ENCODE data around the gene TTC39B.
"Not testable (repeated sequence)": the region's sequence is repeated elsewhere in the genome, so short reads cannot be mapped to it uniquely, and the experiment has no call there.

The TTC39B gene

DNA sequence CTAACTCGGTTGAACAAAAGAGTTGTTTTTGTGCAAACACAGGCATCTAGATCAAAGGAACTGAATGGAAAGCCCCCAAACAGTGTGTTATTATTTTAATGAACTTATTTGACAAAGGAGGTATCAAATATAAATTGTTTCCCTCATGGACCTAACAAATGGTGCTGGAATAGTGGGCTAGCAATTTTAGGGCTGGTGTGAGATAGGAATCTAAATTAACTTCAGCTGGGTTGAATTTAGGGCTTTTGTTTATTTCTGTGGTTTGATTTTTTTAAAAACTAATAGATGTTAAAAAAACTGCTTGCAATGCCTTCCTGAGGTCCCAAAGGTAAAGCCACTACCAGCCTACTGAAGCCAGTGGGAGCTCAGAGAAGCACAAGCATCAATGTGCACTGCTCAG, 42.1 kb downstream of the TTC39B start:
- no peak for DNase-seq (ENCODE audit: low spot score)

DNA sequence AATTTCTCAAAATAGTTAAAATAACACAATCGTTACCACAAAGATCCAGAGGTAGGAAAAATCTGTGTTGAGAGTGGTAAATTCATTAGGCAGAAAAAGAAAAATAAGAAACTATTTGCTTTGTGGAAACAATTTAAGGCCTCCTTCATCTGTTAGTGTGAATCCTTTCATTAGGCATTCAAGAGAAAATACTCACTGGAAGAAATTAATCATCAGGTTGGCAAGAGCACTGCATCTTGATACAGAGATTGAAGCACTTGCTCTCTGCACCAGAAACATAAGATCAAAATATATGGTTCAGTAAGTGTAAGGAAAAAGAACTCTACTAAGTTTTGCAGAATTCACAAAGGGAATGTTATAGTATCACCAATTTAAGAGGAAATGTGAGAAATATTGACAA, 44.4 kb downstream of the TTC39B start:
- no peak for DNase-seq (ENCODE audit: low spot score)

DNA sequence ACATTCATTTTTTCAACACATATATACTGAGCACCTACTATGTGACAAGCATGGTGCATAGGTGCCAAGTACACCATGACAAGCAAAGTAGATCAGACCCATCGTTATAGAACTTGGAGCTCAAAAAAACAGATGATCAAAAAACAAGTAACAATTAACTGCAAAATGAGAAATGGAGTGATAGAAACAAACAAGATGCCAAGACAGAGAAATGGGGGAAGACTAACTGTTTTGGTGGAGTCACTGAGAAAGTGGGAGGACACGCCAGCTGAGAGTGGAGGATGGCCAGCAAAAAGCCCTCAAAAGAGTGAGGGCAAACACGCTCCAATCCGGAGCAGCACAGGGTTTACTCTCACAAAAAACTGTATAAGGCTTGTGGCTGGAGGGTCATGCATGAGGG, 50.6 kb downstream of the TTC39B start:
- DNase-seq (ENCODE audit: low spot score) = no peak

DNA sequence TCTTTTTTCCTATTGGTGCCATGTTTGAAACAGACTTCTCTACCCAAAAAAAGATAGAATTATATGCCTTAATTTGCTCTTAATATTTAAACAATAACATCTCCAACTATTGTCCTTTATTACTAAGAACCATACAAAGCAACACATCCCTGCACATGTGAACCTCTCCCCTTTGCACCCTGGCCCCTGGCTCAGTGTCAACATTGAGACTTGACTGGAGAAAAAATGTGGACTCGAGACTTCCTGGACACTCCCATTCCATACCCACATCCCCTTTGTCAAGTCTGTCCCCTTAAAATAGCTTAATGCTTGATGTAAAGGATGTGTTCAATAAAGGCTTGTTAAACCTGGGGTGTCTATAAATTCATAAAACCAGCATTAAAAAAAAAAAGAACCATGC, 53.2 kb downstream of the TTC39B start:
- DNase-seq (ENCODE audit: low spot score) = no peak

DNA sequence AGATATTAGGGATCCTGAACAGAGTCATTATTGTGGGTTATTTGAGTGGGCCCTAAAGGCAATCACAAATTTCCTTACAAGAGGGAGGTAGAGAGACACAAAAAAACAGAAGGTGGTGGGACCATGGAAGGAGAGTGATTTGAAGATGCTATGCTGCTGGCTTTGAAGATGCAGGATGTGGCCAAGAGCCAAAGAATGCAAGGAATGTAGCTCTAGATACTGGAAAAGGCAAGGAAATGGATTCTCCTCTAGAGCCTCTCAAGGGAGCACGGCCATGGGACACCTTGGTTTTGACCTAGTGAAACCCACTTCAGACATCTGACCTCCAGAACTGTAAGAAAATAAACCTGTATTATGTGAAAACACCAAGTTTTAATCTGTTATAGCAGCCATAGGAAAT, 53.8 kb downstream of the TTC39B start:
- no peak for DNase-seq (ENCODE audit: low spot score)

DNA sequence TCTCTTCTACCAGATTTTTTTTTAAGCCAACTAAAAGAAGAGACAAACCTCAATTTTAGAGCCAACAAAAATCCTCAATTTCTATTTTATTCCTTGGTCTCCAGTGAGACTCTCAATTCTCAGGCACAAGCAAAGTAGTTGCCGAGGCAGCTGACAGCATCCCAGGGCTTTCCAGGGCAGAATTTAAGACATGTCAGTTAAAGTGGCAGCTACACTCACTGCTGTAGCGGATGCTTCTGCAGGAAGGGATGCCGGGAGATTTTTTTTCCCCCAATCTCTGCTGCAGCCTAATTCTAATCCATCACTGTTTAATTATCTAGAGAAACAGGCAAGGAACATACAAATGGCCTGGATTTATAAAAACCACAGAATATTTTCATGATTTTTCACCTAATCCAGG, 57.0 kb downstream of the TTC39B start:
- no peak for DNase-seq (ENCODE audit: low spot score)

DNA sequence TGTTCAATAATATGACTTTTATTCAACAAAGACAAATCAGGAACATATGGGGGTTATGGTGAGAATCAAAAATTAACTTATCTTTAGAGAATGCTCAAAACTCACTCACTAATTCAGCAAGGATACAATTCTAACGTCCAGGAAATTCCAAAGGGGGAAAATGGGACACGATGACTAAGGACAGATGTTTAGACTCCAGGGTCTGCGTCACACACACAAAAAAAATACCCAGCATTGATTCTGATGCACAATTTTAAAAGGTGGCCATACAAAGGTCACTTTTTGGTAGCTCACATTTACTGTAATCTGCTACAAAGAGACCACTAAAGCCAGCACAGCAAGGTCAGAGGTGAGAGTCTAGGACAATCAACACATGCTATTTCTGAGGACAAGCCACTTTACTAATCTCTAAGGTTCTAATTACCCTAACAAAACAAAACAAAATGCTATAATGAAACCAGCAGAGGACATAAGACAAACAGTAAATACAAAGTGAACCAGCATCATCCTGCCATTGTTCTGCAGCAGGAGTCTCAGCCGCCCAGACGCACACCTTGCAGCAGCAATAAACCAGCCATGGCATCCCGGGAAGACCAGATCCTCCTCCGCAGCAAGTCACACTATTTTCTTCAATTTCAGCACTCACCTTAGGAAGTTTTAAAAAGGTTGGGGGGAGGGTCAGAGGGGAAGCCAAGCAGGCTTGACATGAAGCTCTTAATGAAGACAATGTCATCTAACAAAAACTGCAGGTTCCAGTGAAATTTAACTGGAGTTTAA, 57.8 kb downstream of the TTC39B start:
- DNase-seq (ENCODE audit: low spot score) = no peak

DNA sequence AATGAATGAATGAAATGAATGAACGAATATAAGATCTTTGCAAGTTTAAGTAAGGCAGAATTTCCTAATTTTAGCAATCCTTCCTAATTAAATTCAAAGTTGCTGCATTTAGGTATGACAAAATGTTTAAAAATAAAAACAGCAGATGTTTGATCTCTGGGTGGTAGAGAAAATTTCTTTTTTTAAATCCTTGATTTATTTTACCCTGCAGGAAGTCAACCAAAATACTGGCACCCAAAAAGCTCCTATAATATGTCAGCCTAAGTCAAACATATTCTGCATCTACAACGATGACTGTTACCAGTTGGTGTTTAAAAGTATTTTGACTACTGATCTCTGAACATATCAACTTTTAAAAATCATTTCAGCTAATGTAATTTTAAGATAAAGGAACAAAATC, 58.4 kb downstream of the TTC39B start:
- no peak for DNase-seq (ENCODE audit: low spot score)

DNA sequence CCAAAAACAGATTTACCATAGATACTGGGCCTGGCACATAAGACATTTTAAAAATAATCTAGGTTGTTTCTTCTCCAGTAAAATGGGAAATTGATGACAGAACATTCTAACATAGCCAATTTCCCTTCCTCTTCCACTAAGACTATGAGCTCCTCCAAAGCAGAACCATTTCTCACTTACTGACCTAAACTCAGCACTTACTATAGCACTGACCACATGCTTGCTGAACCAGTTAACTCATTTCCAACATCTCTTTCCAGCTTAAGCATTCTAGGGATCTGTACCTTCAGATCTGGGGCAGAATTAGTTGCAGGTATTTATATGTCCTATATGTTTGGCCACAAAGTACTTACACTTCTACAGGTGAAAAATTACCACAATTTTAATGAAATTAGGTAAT, 58.9 kb downstream of the TTC39B start:
- no peak for DNase-seq (ENCODE audit: low spot score)

DNA sequence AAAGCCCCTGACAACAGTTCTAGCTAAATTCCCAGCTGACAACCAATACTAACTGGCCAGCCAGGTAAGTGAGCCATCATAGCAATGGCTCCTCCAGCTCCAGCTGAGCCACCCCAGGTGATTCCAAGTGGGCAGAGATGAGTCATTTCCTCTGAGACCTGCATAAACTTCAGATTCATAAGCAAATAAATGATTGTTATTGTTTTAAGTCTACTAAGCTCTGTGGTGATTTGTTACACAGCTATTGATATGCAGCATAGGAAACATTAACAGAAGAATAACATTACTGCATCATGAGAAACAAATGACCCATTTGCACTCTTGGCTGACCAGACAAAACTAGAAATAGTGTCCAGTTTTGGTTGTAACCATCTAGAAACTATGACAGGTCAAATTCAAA, 60.3 kb downstream of the TTC39B start:
- no peak for DNase-seq (ENCODE audit: low spot score)

DNA sequence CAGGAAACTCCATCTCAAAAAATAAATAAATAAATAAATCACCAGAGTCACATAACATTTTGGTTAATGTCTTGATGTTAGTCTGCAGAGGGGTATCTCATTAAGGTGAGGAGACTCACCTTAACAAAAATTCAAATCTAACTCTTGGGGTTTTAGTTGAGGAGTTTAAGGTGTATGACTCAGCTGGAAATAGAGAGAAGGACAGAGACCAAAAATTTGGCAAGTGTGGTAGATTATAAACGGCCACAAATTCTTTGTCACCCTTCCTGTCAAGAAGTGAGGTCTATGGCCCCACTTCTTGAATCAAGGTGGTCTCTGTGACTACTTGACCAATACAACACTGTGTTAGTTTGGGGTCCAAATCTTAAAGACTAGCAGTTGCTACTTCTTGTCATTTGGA, 60.8 kb downstream of the TTC39B start:
- no peak for DNase-seq (ENCODE audit: low spot score)

DNA sequence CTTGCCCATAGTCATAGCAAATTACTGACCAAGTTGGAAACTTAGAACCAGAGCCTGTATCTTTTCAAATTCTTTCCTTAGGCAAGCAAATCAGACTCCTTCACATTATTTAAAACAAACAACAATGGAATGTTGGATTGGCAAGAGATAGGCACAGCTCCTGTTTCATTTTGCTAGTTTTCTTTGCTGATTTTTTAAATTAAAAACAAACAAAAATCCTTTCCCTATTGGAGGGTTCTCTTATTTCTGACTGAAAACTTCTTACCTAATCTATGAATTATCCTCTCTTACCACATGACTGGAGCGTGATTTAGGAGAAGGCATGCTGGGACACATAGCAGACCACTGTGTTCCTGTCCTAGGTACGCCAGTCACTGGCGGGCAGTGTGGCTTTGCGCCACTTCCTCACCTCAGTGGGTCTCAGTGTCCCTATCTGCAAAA, 63.0 kb downstream of the TTC39B start:
- DNase-seq (ENCODE audit: low spot score) = no peak

DNA sequence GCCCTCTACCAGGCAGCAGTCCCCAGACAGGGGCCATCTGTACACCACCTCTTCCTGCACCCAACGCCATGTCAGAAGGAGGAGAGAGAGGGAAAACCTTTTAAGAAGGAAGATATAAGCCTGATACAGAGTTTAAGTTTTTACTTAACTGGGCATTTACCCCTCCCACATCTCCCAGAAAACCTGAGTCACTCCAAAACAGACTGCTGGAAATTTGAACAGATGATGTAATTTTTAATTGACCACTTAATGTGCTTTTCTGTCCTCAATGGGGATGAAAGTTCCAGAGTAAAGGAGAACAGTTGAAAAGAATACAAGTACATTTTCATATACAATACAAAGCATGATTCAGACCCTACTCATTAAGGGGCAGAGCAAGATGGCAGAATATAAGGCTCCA, 63.9 kb downstream of the TTC39B start:
- no peak for DNase-seq (ENCODE audit: low spot score)

DNA sequence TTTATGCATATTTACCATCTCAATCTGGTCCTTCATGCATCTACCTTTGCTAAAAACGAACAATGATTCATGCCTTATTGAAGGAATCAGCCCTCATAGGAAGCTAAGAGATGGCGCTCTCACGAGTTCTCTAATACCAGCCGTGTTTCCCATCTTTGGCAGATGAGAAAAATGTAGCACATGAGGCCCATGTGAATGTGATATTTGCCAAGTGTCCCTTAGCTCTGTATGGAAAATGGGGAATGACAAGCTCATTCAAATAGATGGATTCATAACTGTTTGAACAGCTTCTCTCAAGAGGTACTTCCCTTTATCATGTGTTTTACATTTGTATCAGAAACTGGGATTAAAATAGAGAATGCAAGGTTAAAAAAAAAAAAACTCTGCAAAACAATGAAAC, 66.1 kb downstream of the TTC39B start:
- DNase-seq (ENCODE audit: low spot score) = no peak

DNA sequence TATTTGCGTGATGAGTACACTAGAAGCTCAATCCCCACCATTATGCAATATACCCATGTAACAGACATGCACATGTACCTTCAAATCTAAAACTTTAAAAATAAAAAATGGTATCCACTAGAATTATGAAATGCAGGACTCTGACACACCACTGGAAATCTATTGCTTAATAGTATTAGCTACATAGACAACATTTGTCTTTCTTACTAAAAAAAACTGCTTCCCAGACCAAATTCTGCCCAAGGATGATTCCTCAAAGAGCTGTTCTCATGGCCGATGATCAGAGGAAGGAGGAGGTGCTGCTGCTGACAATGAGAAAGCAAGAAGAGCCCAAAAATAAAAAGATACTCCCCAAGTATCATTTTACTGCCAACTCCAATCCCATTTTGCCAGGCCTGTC, 67.2 kb downstream of the TTC39B start:
- DNase-seq (ENCODE audit: low spot score) = no peak

DNA sequence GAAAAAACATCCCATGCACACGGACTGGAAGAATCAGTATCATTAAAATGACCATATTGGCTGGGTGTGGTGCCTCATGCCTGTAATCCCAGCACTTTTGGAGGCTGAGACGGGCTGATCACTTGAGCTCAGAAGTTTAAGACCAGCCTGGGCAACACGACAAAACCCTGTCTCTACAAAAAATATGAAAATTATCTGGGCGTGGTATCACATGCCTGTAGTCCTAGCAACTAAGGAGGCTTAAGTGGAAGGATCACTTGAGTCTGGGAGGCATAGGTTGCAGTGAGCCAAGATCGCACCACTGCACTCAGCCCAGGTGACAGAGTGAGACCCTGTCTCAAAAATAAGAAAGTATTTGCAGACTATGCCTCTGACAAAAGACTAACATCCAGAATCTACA, 68.4 kb downstream of the TTC39B start:
- DNase-seq (ENCODE audit: low spot score) = no peak

DNA sequence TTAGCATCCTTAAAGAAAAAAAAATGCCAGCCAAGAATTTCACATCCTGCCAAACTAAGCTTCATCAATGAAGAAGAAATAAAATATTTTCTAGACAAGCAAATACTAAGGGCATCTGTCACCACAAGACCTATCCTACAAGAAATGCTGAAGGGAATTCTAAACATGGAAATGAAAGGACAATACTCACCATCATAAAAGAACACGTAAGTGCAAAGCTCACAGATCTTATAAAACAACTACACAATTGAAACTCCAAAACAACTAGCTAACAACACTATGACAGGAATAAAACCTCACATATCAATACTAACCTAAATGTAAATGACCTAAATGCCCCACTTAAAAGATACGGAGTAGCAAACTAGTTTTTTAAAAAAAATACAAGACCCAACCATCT, 71.4 kb downstream of the TTC39B start:
- DNase-seq (ENCODE audit: low spot score) = no peak

DNA sequence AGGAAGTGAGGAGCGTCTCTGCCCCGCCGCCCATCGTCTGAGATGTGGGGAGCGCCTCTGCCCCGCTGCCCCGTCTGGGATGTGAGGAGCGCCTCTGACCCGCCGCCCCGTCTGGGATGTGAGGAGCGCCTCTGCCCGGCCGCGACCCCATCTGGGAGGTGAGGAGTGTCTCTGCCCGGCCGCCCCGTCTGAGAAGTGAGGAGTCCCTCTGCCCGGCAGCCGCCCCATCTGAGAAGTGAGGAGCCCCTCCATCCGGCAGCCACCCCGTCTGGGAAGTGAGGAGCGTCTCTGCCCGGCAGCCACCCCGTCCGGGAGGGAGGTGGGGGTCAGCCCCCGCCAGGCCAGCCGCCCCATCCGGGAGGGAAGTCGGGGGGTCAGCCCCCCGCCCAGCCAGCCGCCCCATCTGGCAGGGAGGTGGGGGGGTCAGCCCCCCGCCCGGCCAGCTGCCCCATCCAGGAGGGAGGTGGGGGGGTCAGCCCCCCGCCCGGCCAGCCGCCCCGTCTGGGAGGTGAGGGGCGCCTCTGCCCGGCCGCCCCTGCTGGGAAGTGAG, 73.0 kb downstream of the TTC39B start:
- not testable (repeated sequence) for DNase-seq (ENCODE audit: low spot score)

DNA sequence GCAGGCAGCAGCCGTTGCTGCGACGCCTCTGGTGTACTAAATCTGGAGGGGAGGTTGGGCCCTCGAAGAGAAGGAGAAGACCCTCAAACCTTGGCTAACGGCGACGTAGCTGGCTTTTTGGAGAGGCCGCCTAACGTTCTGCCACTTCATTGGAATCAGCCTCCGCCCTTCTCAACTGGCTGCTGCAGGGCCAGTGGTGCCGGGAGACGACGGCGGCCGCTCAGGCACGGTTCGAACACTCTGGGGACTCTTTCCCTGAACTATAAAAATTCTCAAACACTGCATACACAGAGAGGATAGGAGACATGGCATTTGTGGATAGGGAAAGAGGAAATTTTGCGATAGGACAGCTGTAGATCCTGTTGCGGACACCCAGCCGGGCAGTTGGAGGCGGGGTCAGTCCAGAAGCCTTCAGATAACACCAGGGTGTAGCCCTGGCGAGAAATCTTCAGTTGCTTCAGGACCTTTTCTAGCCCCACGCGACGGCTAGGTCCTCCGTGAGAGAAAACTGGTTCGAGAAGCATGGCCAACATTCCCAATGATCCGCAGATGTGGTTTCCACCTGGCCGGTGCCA, 74.2 kb downstream of the TTC39B start:
- DNase-seq (ENCODE audit: low spot score) = not testable (repeated sequence)

DNA sequence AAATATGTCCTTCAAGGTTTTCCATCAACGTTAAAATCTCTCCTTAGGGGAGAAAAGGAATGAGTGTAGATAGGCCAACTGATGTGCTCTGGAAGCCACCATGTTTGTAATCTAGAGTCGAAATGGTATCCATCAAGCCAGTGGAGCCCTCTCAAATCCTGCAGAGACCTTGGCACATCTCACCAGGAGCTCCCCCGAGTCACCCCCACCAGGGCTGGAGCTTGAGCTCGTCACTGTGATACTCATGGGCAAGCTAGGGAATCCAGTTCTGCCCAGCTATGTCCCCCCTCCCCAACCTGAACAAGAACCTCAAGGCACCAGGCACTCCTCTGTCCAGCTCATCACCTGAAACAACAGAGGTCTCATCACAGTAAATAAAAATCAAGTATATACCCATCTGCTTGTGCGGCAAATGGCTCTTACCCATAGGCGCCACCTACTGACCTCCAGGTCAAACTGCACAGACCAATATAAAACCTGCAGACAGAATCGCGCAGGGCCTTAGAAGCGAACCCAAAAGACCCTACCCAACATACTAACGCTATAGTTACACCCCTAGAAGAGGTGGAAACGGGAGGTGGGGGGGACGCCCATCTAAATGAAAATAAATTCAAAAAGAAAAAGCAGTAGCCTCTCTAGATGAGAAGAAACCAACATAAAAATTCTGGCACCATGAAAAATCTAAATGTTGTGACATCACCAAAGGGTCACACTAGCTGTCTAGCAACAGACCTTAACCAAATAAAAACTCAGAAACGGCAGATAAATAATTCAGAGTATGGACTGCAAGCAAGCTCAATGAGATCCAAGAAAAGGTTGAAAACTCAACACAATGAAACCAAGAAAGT, 75.0 kb downstream of the TTC39B start:
- peak; percentile 51 for DNase-seq (ENCODE audit: low spot score)

DNA sequence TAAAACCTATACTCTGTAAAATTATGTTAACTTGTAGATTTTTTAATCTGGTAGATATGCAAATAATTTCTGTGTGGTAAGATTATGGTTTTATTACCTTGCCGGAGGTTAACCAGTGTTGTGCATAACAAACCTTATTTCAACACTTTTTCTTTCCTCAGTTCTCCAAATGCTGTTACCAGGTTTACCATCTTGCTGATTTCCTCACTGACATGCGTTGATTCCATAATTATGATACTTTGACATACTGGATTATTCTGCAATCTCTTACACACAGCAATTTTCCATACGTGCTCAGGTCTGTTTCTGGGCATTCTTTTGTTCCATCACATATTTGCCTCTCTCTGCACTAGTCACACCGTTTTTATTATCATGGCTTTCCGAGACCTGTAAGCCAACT, 77.6 kb downstream of the TTC39B start:
- no peak for DNase-seq (ENCODE audit: low spot score)

DNA sequence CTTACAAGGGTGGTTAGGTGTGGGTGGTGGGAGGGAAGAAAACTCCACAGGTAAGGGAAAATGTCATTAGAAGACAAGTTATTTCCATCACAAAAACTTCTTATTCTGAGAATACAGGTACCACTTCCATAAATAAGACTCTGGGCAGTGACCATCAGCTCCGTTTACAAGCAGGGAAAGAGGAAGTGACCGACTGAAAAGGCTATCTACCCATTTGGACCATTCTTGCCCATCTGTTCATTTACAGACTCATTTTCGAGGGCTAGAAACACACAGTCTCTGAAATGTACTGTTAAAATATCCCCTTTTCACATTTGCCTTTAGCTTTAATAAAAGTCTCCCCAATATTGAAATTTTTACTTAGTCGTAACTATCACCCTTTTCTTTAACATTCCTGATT, 79.5 kb downstream of the TTC39B start:
- DNase-seq (ENCODE audit: low spot score) = no peak

DNA sequence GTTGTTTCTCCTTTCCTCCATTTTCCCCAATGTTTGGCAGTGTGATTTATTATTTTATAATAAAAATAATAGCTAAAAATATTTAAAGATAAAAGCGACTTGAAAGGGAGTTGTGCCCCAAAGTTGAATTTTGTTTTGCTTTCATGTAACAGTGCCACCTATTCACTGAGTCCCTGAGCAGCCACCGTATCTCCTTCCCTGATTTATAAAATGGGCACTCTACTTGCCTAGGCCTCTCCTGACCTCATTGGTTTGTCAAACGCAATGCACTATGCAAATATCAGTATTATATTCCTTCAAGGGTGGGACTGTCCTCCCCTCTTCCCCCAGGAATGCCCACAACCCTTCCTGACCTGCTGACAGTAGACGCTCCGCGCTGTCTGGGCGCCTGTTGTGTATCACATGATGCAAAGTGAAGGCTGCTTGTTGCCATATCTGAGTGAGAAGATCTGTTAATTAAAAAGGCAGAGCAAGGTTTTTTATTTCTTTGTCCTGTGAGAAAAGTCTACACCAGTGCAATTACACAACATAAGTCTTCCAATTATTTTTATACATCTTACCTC, 81.4 kb downstream of the TTC39B start:
- no peak for DNase-seq (ENCODE audit: low spot score)
